ENCODE measurements around the gene PPP2R2B.
"Not testable (repeated sequence)": the region's sequence is repeated elsewhere in the genome, so short reads cannot be mapped to it uniquely, and the experiment has no call there.

Gene PPP2R2B

GRCh38 chr5:146574713-146575112 lies 303.8 kb downstream of the PPP2R2B start:
- no peak for TF ChIP-seq CTCF (conservative IDR thresholded peaks at IDR 0.05)
- H3K27ac ChIP-seq, result no peak overlapping the region

- H3K27ac ChIP-seq, result no peak overlapping the region
- no peak for TF ChIP-seq CTCF (conservative IDR thresholded peaks at IDR 0.05)
Measured at GRCh38 chr5:146568161-146568560, 310.4 kb downstream of the PPP2R2B start.

- H3K27ac ChIP-seq, result no peak overlapping the region
- TF ChIP-seq CTCF (conservative IDR thresholded peaks at IDR 0.05), result peak; percentile 71
Measured at GRCh38 chr5:146565764-146566367, 312.7 kb downstream of the PPP2R2B start.

DNA sequence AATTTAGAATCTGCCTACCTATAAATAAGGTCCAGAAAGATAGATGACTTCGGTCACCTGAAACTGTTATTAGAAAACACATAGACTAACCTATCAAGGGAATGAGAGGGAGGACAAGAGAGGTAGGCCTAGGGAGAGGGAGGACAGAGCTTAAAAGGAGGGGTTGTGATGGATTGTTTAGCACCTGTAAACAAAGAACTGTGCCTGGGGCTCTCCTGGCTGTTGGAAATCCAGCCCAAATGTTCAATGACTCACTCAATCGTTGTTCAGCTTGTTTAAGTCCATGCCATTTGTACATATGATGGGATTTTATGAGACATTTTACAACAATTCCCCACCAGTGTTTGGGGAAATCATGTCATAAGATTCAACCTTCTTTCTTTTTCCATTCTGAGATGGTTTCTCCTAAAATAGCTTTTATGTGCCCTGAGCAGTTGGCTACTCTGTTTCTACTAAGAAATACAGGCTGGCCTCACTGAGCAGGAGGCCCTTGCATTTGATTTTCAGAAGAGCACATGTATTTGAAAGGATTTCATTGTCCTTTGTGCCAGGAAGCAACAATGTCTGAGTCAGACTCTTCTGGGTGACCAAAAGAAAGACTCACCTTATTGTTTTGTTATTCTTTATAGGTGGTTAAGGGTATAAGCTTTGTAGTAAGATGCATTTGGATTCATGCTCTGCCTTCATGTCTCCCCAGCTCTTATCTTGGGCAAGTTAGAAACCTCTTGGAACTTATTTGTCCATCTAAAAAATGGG lies 314.4 kb downstream of the PPP2R2B start:
- no peak for TF ChIP-seq CTCF (conservative IDR thresholded peaks at IDR 0.05)
- H3K27ac ChIP-seq, result no peak overlapping the region

DNA sequence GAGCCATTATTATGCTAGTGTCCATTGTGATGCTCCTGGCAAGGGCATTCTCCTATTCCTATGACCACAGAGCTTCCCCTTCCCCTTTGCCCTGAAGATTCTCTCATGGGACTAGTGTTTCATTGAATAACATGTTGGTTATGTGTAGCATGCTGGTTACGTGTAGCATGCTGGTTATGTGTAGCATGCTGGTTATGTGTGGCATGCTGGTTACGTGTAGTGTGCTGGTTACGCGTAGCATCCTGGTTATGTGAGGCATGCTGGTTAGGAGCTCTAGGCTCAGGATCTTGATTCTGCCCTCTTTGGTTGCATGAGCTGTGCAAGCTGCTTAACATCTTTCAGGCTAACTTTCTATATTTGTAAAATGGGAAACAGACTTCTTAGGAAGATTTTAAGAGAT lies 316.1 kb downstream of the PPP2R2B start:
- TF ChIP-seq CTCF (conservative IDR thresholded peaks at IDR 0.05), result no peak
- no peak overlapping the region for H3K27ac ChIP-seq

GRCh38 chr5:146561711-146562110 lies 316.8 kb downstream of the PPP2R2B start:
- TF ChIP-seq CTCF (conservative IDR thresholded peaks at IDR 0.05), result no peak
- H3K27ac ChIP-seq, result no peak overlapping the region

DNA sequence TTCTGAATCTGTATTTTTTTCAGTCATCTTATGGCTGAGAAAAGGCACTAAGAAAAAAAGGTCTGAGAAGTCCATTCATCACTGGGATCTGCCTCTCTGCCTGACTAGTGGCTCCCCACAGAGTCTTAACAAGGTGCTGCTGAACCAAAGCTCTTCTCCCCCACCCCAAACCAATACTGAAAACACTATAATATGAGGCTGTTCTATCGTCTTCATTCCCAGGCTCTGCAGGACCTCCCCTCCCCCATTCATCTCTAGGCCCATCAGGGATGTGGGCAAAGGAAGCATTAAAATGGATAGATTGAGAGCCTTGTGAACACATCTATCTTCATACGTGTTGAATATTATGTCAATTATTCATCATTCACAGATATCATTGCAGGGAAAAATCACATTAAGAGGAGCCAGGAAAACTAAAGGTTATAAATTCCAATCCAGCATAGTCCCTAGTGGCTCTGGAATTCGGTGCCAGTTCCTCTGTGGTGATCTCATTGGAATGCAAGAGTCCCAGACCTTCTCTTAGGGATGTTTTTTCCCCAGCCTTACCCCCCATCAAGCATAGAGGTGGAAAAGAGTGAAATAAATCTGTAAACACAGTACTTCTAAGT lies 318.2 kb downstream of the PPP2R2B start:
- no peak for TF ChIP-seq CTCF (conservative IDR thresholded peaks at IDR 0.05)

DNA sequence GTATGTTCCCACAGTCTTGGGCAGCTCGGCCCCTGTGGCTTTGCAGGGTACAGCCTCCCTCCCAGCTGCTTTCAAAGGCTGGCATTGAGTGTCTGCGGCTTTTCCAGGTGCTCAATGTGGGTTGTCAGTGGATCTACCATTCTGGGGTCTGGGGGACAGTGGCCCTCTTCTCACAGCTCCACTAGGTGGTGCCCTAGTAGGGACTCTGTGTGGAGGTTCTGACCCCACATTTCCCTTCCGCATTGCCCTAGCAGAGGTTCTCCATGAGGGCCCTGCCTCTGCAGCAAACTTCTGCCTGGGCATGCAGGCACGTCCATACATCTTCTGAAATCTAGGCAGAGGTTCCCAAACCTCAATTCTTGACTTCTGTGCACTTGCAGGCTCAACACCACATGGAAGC lies 321.7 kb downstream of the PPP2R2B start:
- H3K27ac ChIP-seq, result not testable (repeated sequence)

More for the DNA sequence above, 318.2 kb downstream of the PPP2R2B start:
- H3K27ac ChIP-seq, result no peak overlapping the region

All from VCaP (cell line).